GM10847 (cell line): ENCODE results near the gene IP6K3.

Experiments used
- POLR2A ChIP-seq: IDR thresholded peaks from 2 replicates; pipeline ENCODE4 v1.6.1; 2011; ENCODE audit not compliant: insufficient read length; ENCODE audit errors: extremely low read depth

Gene IP6K3

DNA sequence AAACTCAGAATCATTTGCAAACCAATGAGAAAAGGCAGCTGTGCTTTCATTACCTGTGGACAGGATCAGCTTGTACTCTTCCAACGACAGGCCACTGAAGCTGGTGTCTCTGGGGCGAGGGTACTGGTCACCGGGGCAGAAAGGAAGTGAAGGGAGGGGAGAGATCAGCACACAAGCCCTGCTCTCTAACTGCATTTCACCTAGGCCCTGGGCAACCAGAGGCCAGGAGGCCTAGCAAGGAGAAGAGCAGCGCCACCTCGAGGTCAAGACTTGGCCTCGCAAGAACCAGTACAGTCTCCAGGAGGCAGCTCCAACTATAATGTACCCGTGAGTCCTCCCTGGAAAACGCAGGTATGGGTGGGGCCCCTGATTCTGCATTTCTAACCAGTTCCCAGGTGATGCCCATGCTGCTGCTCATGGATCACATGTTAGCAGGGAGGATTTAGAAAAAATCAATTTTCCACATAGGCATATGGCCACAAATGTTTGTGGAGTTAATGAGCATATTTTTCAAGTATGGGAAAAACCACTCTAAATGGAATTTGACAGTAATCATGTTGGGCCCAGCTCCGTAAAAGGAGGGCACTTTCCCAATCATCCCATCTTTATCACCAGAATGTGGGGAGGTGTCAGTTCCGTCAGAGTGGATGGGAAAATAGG is 46.2 kb downstream of the IP6K3 start:
- no peak for TF ChIP-seq POLR2A

DNA sequence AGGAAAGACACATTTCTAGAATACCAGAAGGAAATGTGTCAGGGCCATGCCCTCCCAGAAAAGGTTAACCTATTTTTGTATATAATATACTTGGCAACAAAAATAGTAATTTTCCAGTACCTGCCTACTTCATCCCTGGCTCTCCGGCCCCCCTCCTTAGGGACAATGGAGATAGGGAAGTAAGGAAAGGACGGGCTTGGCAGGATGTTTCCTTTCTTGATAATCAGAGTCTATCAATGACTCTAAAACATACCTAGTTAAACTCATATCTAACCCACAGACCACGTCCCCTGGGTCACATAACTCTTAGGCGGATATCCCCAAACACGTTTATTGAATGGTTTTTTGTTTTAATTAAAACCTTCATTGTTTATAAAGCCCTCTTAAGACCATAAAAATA is 47.0 kb downstream of the IP6K3 start:
- no peak for TF ChIP-seq POLR2A

DNA sequence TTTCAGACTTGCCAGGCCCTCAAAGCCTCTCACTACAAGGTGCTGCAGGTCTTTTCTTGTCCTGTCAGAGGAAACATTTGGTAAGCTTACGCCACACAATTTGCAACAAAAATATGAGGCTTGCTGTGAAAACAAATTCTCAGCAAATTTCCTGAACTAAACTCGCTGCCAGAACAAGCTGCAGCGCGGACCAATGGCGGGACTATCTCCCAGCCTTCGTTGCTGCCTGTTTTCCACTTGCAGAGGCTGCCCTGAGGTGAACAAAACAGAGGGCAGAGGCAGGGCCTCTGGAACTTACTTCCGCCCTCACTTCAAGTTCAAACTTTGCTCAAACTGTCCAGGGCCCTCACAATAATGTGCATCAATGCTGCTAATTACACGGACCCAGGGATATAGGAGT is 47.6 kb downstream of the IP6K3 start:
- TF ChIP-seq POLR2A = no peak

DNA sequence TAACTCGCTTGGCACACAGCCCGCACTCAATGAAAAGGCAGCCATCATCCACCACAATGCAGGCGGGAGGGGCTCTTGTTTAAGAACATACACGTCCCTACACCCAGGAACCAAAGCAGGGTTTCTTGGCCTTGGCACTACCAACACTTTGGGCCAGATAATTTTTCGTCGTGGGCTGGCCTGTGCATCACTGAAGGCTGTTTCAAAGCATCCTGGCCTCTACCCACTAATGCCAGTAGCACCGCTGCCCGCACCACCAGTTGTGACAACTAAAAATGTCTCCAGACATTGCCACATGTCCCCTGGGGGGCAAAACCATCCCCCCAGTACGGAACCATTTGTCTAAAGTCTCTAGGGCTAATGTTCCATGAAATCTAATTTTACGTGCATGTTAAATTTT is 48.2 kb downstream of the IP6K3 start:
- TF ChIP-seq POLR2A = no peak

DNA sequence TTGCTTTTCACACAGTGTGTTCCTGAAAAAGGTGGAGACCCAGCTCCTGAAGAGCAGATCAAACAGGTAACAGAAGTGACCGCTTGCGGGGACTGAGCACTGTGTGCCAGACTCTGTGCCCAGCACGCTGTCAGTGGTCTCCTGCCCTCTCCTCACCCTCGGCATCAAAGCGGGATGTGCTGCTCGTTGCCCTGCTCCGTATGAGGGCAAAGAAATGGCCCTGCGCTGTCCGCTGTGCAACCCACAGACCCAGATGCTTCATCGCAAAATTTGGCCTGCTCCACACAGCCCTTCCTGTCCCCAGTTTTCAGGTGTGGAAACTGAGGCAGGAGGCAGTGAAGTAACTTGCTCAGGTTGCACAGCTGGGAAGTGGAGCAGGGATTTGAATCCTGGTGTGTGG is 48.9 kb downstream of the IP6K3 start:
- no peak for TF ChIP-seq POLR2A

DNA sequence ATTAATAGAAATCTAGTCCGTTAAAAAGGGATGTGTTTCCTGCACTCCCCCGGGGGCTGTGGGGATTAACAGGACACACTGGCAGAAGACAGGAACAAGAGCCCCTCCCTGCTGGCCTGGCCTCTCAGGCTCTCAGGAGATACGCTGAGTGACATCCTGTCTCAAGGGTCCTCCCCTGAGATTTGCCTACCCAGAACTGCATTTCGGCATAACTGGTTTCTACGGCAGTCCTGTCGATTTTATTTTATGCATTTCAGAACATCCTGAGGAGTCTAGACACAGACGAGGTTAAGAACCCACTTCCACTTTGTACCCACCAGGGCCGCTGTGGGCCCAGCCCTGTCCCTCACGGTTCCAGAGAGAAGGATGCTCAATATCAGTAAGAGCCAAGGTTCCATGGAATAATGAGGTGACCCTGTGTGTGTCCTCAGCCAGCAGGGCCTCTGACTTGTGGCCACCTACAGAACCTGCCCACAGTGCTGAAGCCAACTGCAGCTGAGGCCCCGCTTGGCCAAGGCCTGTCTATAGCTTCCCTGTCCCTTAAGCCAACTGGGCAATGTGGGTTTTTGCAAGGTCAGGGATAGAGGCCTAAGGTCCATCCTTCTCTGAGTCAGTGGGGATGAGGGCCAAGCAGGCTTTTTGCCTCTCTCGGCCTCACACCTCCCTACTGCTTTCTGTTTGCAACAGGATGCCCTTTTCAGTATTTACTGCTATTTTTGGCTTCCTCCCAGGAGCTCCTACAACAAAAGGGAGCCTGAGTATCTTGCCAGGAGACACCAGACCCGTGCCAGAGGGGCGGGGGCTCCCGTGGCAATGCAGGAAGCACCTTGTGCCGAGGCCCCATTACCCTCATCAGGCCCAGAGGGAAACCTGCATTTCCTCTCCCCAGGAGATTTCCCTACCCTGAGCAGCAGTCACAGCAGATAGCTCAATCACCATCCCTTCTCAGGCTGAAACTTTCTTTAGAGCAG is 49.9 kb downstream of the IP6K3 start:
- TF ChIP-seq POLR2A = no peak

DNA sequence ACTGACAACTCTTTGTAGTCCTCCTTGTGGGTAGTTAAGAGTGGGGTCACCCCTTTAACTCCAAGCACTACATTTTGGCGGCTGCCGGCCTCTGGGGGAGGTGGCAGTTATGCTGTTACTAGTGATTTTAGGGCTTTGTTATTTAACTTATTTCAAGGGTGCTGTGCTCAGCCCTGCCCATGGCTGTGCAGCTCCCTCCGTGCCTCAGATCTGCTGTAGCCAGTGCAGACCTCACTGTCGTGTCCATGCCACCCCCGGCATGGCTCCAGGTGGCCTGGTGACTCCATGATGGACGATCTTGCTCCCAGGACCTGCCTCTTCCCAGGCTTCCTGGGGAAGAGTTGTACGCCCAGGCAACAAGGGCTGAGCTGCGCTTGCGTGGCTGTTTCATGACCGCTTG is 50.6 kb downstream of the IP6K3 start:
- no peak for TF ChIP-seq POLR2A

DNA sequence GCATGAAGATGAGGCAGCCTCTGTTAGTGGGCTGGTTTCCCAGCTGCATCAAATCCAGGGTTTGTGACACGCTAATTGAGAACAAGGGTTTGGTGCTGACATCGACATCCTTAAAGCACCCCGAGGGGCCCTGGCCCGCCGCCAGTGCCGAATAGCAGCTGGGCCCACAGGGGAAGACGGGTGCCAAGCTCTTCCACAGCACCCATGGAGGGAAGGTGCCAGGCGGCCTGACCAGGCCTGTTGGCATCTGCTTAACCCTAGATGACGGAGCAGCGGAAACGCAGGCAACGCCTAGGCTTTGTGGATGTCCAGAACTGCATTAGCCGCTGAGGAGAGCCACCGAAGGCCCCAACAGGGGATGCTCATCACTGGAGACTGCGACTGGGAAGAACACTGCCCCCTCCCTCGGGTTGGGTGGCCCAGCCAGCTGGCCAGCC is 51.2 kb downstream of the IP6K3 start:
- no peak for TF ChIP-seq POLR2A

DNA sequence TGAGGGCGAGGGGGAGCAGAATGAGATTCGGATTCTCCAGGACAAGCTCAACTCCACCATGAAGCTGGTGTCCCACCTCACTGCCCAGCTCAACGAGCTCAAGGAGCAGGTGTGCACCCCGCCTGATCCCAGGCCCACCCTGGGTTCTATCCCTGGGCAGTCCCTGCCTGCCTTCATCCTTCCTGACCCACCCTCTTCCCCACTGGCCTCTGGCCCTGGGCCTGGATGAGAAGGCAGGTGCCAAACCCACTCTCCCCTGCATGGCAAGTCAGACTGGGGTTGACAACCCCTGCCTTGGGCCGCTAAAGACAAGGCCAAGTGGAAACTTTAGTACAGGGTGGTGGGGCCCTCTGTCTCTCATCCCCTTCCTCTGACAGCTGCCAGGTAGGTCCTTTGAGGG is 51.7 kb downstream of the IP6K3 start:
- no peak for TF ChIP-seq POLR2A

DNA sequence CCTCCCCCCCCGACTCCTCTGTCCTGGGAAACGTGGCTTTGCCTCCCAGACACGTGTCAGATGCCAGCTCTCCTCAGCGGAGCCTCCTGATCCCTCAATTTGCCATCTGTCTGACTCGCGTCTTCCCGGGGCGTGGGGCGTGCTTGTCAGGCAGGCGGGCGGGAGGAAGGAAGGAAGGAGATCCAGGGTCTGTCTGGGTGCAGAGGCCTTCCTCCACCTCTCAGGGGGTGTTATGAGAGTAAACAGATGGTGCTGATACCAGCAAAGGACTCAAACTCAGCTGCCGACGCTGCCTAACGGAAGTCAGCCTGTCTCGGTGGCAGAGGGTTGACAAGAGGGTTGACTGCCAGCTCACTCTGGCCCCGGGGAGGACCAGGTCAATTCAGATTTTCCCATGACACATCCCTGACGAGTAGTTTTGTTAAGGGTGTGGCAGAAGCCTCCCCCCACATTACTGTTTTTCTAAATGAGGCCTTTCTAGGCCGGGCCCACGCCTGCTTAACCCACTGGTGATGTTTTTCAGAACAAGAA is 52.2 kb downstream of the IP6K3 start:
- TF ChIP-seq POLR2A = no peak

DNA sequence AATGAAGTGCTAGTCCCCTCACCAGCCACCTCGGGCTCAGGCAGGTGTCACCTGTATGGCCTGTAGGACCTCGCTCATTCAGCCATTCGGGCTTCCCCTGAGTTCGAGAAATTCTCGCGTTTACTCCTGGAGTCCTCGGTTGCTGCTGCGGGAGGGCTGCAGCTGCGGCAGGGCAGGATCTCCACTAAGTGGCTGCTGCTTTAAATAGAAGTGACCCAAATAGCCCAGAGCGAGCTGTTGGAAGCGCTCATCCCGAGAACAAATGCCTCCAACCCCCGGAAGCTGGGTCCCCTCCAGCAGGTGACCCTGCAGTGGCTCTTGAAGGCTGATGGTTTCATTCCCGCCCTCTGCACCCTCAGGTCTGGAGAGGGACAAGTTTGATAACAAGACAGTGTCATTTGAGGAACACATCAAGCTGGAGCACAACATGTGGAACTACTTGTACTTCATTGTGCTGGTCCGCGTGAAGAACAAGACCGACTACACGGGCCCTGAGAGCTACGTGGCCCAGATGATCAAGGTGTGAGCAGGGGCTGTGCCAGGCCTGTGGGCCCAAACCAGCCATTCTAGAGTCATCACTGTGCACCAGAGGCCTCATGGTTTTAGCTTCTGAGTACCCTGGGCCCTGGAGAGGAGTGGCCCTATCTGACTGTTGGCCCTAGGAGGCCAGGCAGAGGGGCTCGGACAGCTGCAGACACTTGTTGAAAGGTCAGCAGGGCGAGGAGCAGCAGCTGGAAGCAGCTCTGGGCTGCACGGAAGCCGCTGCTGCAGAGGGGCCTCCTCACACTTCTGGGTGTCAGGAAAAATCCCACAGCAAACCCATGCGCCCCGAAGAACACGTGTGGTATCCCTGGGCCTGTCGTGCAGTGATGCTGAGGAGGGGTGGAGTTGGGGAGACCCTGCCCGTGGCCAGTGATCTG is 53.3 kb downstream of the IP6K3 start:
- TF ChIP-seq POLR2A = no peak

DNA sequence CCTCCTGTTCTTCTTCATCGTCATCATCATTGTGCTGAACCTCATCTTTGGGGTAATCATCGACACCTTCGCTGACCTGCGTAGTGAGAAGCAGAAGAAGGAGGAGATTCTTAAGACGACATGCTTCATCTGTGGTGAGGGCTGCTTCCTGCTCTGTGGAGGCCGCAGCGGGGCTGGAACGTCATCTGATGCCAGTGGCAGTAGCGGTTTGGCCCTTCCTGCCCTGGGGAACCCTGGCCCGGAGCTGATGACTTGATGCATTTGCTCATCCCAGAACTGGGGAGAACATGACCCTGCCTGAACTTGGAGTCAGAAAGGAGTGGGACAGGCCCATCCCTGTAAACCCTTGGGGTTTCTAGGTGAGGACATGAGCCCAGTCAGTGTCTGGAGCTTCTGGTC is 53.9 kb downstream of the IP6K3 start:
- no peak for TF ChIP-seq POLR2A

DNA sequence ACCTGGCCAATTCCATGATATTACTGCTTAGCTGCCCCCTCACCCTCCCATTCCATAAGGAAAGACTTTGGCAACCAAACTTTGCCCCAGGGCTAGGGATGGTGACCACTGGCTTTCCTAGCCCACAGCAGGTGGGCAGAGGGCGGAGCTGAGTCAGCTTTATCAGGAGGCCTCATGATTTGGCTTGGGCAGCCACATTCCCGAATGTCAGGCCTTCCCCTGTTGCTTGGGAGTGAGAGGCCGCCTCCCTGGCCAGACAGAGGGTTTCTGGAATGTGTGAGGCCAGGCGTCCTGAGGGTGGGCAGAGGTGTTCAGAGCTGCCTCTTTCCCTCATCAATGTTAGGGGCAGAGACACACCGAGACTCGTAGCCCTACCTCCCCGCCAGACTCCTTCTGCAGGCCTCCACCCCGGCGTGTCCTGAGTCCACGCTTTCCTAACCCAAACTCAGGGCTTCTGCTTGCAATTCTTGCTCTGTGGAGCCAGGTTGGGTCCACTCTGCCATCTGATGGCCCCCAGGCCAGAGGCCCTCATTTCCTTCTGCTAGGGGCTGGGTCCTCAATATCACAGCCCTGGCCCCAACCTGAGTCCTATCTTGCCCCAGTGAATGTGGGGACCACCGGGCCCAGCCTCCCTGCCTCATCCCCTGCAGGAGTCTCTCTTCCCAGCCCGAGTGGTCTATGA is 54.5 kb downstream of the IP6K3 start:
- TF ChIP-seq POLR2A = no peak

DNA sequence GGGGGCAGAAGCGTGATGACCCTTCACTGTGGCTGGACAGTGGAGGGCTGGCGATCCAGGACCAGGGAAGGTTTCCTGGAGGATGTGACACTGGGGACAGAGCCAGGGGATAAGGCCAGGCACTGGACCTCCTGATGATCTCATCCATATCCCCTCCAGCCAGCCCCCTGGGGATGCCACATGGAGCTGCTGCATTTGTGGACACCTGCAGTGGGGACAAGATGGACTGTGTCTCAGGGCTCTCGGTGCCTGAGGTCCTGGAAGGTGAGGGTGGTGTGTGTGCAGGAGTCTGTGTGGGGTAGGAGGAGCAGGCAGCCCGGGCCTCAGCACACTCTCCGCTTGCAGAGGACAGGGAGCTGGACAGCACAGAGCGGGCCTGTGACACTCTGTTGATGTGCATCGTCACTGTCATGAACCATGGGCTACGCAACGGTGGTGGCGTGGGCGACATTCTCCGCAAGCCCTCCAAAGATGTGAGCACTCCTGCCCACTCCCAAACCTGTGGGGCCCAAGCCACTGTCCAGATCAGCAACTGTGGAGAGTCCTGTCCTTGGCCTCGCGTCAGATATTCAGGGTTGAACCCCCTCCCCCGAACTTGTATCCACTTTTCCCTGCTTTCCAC is 55.1 kb downstream of the IP6K3 start:
- no peak for TF ChIP-seq POLR2A
